HG02798 (cell line): Measurements from ENCODE around the gene CARD18.

Source experiments
- ATAC-seq: cut with Tn5 transposase; IDR thresholded peaks from one replicate; pipeline ENCODE4 v1.9.1; 2021; ENCODE audit warnings: mild to moderate bottlenecking; ENCODE audit not compliant: unreplicated experiment, poor library complexity

The CARD18 gene

GRCh38 chr11:105092256-105093239, 47.0 kb downstream of the CARD18 start:
- no peak for ATAC-seq
